Inflammatory macrophage treated with lipopolysaccharide for 4 hours (primary cell): ENCODE measurements around the gene NUP88.

Experiments used
- DNase-seq: peaks from one replicate; pipeline ENCODE4 v3.0.0-alpha.2; 2020

Gene NUP88

DNA sequence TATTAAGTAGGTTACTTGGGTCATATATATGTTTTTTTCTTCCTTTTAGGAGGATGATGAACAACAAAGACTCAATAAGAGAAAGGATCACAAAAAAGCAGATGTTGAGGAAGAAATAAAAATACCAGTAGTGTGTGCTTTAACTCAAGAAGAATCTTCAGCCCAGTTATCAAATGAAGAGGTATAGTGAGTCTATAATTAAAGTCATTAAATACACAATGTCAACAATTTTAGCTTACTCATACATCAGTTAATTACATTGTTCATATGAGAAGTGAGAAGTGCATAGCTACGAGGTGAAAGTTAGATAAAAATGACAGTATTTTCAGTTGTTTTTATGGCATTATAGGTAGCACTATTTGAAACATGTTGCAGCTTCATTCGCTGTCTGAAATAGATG is 65.2 kb downstream of the NUP88 start:
- DNase-seq = no peak

DNA sequence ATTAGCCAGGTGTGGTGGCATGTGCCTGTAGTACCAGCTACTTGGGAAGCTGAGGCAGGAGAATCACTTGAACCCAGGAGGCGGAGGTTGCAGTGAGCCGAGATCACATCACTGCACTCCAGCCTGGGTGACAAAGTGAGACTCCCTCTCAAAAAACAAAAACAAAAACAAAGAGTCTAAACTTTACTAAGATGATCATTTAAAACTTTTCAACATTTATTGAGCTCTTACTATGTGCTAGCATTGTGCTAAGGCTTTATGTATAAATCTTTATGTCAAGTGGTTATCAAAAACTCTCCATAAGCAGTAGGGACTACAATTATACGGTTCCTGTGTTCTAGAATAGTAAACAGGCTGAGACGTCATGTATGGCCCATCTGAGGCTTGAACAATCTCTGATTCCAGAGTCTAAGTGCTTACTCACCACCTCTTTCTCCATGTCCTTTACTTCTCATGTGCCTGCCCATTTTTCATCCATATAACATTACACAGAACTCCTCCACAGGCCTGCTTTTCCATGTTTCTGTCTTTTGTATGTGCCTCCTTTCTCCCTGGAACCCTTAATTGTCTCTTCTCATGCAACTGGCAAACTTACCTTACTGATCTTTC is 66.7 kb downstream of the NUP88 start:
- no peak for DNase-seq

DNA sequence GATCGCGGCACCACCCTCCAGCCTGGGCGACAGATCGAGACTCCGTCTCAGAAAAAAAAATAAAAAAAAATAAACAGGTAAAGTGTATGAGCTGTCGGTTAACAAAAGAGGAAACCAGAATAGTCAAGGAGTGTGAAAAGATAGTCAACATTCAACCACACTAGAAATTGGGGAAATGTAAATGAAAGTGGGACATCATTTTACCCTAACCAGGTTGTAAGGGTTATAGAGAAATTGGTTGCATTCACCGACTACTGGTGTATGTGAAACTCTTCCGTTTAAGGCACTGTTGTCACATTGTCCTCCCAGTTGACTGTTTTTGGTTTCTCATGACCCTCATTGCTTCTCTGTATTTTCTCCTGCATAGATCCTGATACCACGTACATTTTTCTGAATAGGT is 74.5 kb downstream of the NUP88 start:
- DNase-seq = no peak
